Glutamatergic neuron (in vitro differentiated cells): ENCODE results near the gene CADM2. TPM values are rescaled to one million over a fixed set of nuclear protein-coding genes. Genes with fewer than 3 reads are reported as not detected.

Experiments
- DNase-seq: peaks from one replicate; pipeline ENCODE4 v3.0.0; 2022
- H3K27ac Mint-ChIP-seq: one replicate; pipeline ENCODE4 v1.8.0; 2020; ENCODE audit warnings: mild to moderate bottlenecking, mixed read lengths, inconsistent platforms; ENCODE audit not compliant: unreplicated experiment
- H3K27me3 Mint-ChIP-seq: one replicate; pipeline ENCODE4 v1.8.0; 2020; ENCODE audit warnings: mild to moderate bottlenecking, moderate library complexity, mixed read lengths, inconsistent platforms; ENCODE audit not compliant: unreplicated experiment
- H3K36me3 Mint-ChIP-seq: one replicate; pipeline ENCODE4 v1.8.0; 2020; ENCODE audit warnings: mild to moderate bottlenecking, mixed read lengths, inconsistent platforms; ENCODE audit not compliant: unreplicated experiment
- H3K4me1 Mint-ChIP-seq: one replicate; pipeline ENCODE4 v1.8.0; 2020; ENCODE audit warnings: mild to moderate bottlenecking, low read depth, mixed read lengths, inconsistent platforms; ENCODE audit not compliant: unreplicated experiment
- H3K4me3 Mint-ChIP-seq: one replicate; pipeline ENCODE4 v1.8.0; 2020; ENCODE audit warnings: mild to moderate bottlenecking, mixed read lengths, inconsistent platforms; ENCODE audit not compliant: unreplicated experiment
- H3K9me3 Mint-ChIP-seq: one replicate; pipeline ENCODE4 v1.8.0; 2020; ENCODE audit warnings: mild to moderate bottlenecking, moderate library complexity, mixed read lengths, inconsistent platforms; ENCODE audit not compliant: unreplicated experiment
- CTCF ChIP-seq: fragments of 200-600 bp; sonication (generic); IDR thresholded peaks from one replicate; pipeline ENCODE4 v1.5.0; 2021; ENCODE audit not compliant: partially characterized antibody, unreplicated experiment
- total RNA-seq: library from RNA; stranded (reverse); fragmentation: NEBNext Ultra II Directional; extraction: Animal tissue kit (Norgen Biotek cat#: 25700); gene quantifications from one replicate; pipeline ENCODE4 v1.2.1, GENCODE V29; 2021; ENCODE audit not compliant: unreplicated experiment

CADM2 gene
- total RNA-seq, 1 donor from 2014 or later: 233 TPM

- TF ChIP-seq CTCF: no peak
- no peak for DNase-seq
These were observed 15.6 kb downstream of the CADM2 start for GRCh38 chr3:84974347-84974746.

GRCh38 chr3:84977021-84977420 lies 18.2 kb downstream of the CADM2 start:
- H3K4me3 Mint-ChIP-seq: no peak overlapping the region
- H3K27me3 Mint-ChIP-seq: no peaks in the 10 kb centered on the region
- TF ChIP-seq CTCF: no peak
- H3K4me1 Mint-ChIP-seq: peaks cover 11% of the 10 kb centered on the region
- DNase-seq: no peak
- H3K36me3 Mint-ChIP-seq: no peaks in the 10 kb centered on the region
- H3K9me3 Mint-ChIP-seq: no peaks in the 10 kb centered on the region
- no peak overlapping the region for H3K27ac Mint-ChIP-seq

More at GRCh38 chr3:84974347-84974746, 15.6 kb downstream of the CADM2 start:
- no peaks in the 10 kb centered on the region for H3K36me3 Mint-ChIP-seq
- H3K9me3 Mint-ChIP-seq: no peaks in the 10 kb centered on the region
- no peaks in the 10 kb centered on the region for H3K27me3 Mint-ChIP-seq
- no peak overlapping the region for H3K4me3 Mint-ChIP-seq
- no peak overlapping the region for H3K27ac Mint-ChIP-seq
- H3K4me1 Mint-ChIP-seq: peaks cover 10% of the 10 kb centered on the region

GRCh38 chr3:84978843-84979242 lies 20.1 kb downstream of the CADM2 start:
- H3K9me3 Mint-ChIP-seq: no peaks in the 10 kb centered on the region
- H3K36me3 Mint-ChIP-seq: no peaks in the 10 kb centered on the region
- H3K4me3 Mint-ChIP-seq: no peak overlapping the region
- DNase-seq: no peak
- peaks cover 15% of the 10 kb centered on the region for H3K4me1 Mint-ChIP-seq
- no peak overlapping the region for H3K27ac Mint-ChIP-seq
- no peak for TF ChIP-seq CTCF
- no peaks in the 10 kb centered on the region for H3K27me3 Mint-ChIP-seq

GRCh38 chr3:84980011-84980410 lies 21.2 kb downstream of the CADM2 start:
- DNase-seq: peak; percentile 31
- no peaks in the 10 kb centered on the region for H3K36me3 Mint-ChIP-seq
- no peak overlapping the region for H3K4me3 Mint-ChIP-seq
- peaks cover 25% of the 10 kb centered on the region for H3K4me1 Mint-ChIP-seq
- H3K27ac Mint-ChIP-seq: no peak overlapping the region
- H3K9me3 Mint-ChIP-seq: no peaks in the 10 kb centered on the region
- TF ChIP-seq CTCF: no peak
- no peaks in the 10 kb centered on the region for H3K27me3 Mint-ChIP-seq

GRCh38 chr3:84980456-84980855 lies 21.7 kb downstream of the CADM2 start:
- H3K36me3 Mint-ChIP-seq: no peaks in the 10 kb centered on the region
- no peaks in the 10 kb centered on the region for H3K9me3 Mint-ChIP-seq
- peaks cover 25% of the 10 kb centered on the region for H3K4me1 Mint-ChIP-seq
- no peak for DNase-seq
- no peak overlapping the region for H3K4me3 Mint-ChIP-seq
- no peaks in the 10 kb centered on the region for H3K27me3 Mint-ChIP-seq
- H3K27ac Mint-ChIP-seq: no peak overlapping the region
- no peak for TF ChIP-seq CTCF
